ENCODE measurements around the gene RC3H1.
A peak's percentile ranks its signal among the peaks of the same experiment; 100 is the strongest.
"Not testable (repeated sequence)": the region's sequence is repeated elsewhere in the genome, so short reads cannot be mapped to it uniquely, and the experiment has no call there.

The RC3H1 gene

DNA sequence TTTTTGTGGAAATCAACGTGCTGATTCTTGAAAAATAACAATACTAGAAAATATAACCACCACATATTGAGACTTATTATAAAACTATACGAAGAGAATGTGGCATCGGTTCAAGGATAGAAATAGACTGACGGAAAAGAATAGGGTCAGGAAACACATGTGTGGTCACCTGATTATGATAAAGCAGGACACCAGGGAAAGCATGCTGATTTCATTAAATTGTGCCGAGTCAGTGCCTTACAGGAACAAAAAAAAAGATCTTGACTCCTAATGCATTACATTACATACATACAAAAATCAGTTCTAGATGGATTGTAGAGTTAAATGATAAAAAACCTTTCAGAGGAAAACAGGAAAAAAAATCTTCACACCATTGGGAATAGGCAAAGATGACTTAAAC, 61.5 kb downstream of the RC3H1 start:
- FAIRE-seq (no peak), DNase-seq (ENCODE audit: insufficient read length, low spot score) (no peak)

DNA sequence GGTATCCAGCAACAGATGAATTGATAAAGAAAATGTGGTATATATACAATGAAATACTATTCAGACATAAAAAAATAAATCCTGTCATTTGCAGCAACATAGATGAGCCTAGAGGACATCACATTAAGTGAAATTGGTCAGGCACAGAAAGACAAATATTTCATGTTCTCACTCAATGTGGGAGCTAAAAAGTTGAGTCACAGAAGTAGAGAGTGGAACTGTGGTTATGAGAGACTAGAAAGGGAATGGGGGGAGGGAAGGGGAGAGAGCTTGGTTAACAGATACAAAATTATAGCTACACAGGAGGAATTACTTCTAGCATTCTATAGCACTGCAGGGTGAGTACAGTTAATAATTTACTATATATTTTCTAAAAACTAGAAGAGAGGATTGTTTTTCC, 68.0 kb downstream of the RC3H1 start:
- FAIRE-seq (no peak), DNase-seq (ENCODE audit: insufficient read length, low spot score) (no peak)

DNA sequence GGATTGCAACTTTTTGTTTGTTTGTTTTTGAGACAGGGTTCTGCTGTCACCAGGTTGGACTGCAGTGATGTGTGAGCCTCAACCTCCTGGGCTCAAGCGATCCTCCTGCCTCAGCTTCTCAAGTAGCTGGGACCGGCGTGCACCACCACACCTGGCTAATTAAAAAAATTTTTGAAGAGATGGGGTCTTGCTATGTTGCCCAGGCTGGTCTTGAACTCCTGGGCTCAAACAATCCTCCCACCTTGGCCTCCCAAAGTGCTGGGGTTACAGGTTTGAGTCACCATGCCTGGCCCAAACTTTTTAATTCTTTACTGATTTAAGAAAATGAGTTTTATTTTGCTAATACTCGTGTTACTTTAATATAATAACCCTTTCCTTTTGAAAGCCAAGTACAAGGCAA, 73.6 kb downstream of the RC3H1 start:
- no peak for DNase-seq (ENCODE audit: insufficient read length, low spot score)
- FAIRE-seq: no peak

DNA sequence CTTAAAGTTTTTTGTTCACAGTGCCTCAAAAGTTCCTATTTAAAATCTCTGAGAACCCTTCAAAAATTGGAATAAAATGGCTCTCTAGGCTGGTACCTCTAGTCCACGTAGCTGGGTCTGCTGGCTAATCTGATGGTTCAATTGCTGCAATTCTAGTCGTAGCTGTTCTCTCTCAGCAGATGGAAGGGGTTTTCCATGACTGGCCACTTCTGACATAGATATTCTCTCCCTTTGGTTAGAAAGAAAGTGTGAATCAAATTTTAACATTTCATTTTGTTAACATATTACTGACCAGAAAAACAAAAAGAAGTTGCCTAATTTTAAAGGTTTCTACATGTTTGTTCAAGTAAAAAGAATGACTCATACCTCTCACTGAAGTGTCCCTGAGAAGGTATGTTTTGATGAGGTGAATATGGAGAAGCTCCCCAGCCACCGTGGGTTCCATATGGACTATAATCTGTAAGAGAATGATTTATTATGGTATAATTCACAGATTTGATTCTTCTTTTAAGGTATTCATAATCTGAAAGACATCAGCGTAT, 75.7 kb downstream of the RC3H1 start:
- FAIRE-seq (no peak), DNase-seq (ENCODE audit: insufficient read length, low spot score) (no peak)

DNA sequence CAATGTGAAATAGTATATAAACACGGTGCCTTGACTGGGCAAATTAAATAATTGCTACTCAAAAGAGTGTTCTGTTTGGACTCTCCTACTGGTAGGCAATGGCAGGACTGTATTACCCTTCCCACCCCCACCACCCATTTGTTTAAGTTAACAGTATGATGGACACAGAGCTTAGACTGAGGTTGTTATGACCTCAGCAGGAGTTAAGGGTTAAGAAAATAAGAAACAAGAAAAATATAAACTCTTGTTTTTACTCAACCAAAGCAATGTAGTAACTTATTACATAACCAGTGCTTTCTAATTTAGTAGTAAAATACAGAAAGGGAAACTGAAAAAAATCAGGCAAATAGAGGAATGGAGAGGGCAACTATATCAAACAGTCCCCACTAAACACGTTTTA, 85.1 kb downstream of the RC3H1 start:
- DNase-seq (ENCODE audit: insufficient read length, low spot score) (no peak), FAIRE-seq (no peak)

- FAIRE-seq: no peak
- no peak for DNase-seq (ENCODE audit: insufficient read length, low spot score)
Observed at GRCh38 chr1:173934440-173934839, 87.7 kb downstream of the RC3H1 start.

GRCh38 chr1:173930541-173930940, 91.6 kb downstream of the RC3H1 start:
- not testable (repeated sequence) for DNase-seq (ENCODE audit: insufficient read length, low spot score); FAIRE-seq

DNA sequence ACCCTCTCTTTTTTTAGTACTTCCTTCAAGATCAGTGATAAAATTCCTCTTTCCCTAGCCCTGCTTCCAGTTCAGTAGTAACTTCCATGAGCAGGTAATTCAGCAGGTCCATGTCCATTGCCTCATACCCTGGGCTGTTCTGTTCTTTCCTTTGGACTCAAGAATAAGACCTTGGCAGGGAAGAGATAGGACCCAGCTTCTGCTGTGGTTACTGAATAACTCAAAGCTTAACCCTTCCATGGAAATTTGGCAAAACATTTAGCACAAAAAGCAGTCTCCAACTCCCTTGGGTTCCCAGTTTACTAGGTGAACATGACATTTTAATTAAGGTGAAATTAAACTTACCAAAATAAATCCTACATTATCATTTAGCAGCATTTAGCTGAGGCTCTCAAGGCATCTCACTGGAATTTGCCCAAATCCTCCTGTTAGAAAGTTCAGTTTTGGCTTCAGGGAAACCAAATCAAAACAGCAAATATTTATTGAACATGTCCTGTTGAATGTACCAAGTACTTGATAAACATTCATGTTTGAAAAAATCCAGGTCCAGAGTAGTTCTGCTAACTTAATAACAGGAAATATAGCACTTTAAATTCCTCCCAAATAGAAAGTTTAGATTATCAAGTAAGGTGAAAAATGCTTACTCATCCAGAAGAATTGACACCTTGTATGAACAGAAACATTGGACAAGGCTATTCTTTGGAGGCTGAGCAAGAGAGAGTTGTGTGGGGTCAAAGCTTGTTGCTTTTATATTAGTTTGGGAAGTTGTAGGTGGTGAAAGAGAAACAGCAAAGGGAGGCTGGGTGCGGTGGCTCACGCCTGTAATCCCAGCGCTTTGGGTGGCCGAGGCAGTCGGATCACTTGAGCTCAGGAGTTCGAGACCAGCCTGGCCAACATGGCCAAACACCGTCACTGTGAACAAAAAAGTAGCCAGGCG, 96.6 kb downstream of the RC3H1 start:
- FAIRE-seq (no peak), DNase-seq (ENCODE audit: insufficient read length, low spot score) (no peak)

- FAIRE-seq (no peak), DNase-seq (ENCODE audit: insufficient read length, low spot score) (no peak)
Observed at GRCh38 chr1:173920861-173921260, 101.3 kb downstream of the RC3H1 start.

GRCh38 chr1:173917635-173918493, 104.3 kb downstream of the RC3H1 start:
- FAIRE-seq: no peak

DNA sequence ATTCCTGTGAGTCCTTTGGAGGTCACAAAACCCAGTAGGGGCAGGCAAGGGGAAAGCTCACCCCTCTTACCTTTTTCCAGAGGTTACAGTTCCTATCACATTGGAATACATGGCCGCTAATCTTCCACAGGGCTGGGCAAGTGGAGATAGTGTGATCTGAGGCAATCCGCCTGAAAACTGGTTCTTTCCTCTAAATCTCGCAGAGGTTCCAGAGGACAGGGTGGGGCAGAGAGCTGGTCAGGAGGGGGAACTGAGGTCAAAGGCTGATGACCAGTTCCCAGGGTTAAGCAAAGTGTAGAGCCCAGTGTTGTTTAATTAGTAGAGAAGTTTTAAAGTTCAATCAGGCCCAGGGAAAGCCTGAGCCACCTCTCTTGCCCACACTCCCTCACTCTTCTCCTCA, 105.0 kb downstream of the RC3H1 start, which contains the start of gene SERPINC1:
SERPINC1 (minus strand) TSS at position 179 of the 400 bp plus-strand sequence; CDS start at position 111, 68 bp downstream.
- DNase-seq (ENCODE audit: insufficient read length, low spot score) (no peak), FAIRE-seq (no peak)

More at GRCh38 chr1:173917635-173918493, 104.3 kb downstream of the RC3H1 start:
- DNase-seq (ENCODE audit: insufficient read length, low spot score): no peak

DNA sequence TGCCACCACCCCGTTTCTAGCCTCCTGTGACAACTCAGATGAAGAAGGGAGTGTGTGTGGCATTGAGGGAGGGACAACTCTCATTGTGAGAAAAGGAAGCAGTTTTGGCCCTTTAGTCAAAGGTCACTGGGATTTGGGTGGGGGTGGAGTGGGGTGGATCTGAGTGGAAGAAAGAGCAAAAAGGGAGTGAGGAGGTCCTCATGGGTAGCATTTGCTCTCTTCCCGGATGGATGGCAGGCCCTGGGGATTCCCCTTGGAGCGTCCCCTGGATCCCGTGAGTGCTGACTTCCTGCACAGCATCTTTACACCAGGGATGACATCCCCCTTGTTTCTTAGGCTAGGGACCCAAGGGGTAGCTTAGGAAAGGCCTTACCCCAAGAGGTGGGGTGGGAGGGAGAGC, 105.5 kb downstream of the RC3H1 start:
- FAIRE-seq: no peak
- no peak for DNase-seq (ENCODE audit: insufficient read length, low spot score)

DNA sequence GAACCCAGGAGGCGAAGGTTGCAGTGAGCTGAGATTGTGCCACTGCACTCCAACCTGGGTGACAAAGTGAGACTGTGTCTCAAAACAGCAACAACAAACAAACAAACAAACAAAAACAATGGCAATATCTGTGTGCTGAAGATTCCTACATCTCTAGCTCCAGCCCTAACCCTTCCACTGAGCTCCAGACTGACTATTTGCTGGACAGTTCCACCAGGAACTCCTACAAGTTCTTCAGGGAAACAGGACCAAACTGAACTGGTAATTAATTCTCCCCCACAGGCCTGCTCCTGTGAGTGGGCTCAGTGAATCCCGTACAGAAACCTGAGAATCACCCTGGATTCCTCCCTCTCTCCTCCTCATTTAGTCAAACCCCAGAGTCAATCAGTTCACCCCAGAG, 106.6 kb downstream of the RC3H1 start:
- no peak for FAIRE-seq
- DNase-seq (ENCODE audit: insufficient read length, low spot score): no peak

DNA sequence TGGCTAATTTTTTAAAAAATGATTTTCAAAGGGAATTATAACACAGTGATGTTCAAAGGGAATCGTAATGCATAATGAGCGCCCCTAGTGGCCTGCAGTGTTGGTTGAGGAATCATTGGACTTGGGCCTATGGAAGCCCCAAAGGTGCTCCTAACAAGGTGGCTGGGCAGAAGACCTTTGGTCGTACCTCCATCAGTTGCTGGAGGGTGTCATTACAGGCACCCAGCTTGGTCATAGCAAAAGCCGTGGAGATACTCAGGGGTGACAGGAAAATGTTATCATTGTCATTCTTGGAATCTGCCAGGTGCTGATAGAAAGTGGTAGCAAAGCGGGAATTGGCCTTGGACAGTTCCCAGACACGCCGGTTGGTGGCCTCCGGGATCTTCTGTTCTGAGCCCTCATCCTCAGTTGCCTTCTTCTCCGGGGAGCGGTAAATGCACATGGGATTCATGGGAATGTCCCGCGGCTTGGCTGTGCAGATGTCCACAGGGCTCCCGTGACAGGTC, 107.7 kb downstream of the RC3H1 start:
- peak; percentile 30 for DNase-seq (ENCODE audit: insufficient read length, low spot score)
- no peak for FAIRE-seq

- FAIRE-seq: no peak
- DNase-seq (ENCODE audit: insufficient read length, low spot score): no peak
Observed at GRCh38 chr1:173913111-173913510, 109.0 kb downstream of the RC3H1 start.

DNA sequence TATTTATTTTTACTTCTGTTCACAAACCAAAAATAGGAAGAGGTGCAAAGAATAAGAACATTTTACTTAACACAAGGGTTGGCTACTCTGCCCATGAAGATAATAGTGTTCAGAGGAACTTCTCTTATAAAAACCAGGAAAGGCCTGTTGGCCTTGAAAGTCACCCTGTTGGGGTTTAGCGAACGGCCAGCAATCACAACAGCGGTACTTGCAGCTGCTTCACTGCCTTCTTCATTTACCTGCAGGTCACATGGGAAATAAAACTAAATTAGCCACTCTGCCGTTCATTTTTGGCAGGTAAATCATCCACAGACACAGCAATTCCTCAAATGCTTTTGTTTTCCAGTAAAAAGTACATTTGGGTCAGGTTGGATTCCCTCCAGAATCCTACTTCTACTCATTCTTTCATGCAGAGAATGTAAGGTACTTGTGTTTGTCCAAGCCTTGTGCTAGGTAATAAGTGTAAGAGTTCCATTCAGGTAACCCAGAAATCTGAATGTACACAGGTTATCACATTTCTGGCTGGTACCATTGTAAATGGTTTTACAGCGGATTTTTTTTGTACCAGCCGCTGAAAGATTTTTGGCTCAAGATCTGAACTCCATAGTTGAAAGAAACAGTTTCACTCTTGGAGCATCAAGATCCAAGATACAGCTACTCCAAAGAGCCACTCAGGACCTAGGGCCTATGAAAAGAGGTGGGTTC, 118.2 kb downstream of the RC3H1 start:
- DNase-seq (ENCODE audit: insufficient read length, low spot score) (no peak), FAIRE-seq (no peak)

DNA sequence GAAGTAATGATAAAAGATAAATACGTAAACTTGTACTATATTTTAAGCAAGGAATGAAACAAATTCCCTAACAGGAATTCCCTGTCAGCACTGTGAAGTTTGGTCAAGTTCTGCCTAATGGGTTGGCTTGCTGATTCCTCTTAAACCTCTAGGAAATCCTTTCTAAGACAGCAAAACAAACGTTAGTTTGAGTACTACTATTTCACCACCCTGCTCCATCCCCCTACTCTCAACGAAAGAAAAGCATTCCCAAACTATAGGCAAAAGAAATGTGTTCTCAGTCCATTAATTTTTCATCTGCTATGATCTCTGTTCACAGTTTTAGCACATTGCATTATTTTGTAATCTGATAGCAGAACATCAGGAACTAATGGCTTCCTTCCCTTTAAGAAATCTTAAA, 121.2 kb downstream of the RC3H1 start:
- DNase-seq (ENCODE audit: insufficient read length, low spot score) (no peak), FAIRE-seq (no peak)

GRCh38 chr1:173900427-173900826, 121.7 kb downstream of the RC3H1 start:
- FAIRE-seq (no peak), DNase-seq (ENCODE audit: insufficient read length, low spot score) (no peak)

DNA sequence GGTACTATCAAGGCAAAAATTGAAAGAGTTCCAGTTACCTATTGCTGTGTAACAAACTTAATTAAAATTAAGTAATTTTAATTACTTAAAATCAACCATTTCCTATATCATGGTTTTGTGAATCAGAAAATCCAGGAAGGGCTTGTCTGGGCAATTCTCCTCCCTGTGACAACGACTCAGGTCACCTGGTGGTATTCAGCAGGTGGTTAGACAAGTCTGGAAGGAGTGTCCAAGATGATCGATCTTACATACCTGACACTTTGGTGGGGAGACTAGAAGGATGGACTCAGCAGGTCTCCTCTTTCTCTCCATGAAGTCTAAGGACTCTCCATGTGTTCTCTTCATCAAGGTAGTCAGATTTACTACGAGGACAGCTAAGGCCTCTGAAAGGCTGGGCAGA, 128.0 kb downstream of the RC3H1 start:
- FAIRE-seq (no peak), DNase-seq (ENCODE audit: insufficient read length, low spot score) (no peak)

DNA sequence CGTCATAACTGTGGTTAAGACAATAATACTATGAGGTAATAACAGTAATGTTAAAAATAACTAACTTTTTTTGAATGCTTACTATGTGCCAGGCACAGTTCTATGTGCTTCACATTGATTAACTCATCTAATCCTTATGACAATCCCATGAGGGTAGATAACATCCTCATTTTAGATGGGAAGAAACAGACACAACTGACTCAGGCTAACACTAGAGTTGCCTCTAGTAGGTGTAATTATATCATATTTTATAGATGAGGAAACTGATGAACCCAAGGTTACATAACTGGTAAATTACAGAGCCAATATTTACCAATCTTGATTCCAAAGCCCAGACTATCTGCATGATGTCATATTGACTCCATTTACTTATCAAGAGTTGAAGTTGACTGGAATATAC, 128.5 kb downstream of the RC3H1 start:
- DNase-seq (ENCODE audit: insufficient read length, low spot score) (no peak), FAIRE-seq (no peak)

Measured in HTR-8/SVneo (cell line).